ENCODE measurements around the gene LINGO4. TPM values are rescaled to one million over a fixed set of nuclear protein-coding genes. Genes with fewer than 3 reads are reported as not detected.

LINGO4 gene
- total and polyA plus RNA-seq, 2 of the 13 experiments (the other 11 are each of a cell fraction or from before 2014, with no cell fraction given): 0.02 to 0.05 TPM

DNA sequence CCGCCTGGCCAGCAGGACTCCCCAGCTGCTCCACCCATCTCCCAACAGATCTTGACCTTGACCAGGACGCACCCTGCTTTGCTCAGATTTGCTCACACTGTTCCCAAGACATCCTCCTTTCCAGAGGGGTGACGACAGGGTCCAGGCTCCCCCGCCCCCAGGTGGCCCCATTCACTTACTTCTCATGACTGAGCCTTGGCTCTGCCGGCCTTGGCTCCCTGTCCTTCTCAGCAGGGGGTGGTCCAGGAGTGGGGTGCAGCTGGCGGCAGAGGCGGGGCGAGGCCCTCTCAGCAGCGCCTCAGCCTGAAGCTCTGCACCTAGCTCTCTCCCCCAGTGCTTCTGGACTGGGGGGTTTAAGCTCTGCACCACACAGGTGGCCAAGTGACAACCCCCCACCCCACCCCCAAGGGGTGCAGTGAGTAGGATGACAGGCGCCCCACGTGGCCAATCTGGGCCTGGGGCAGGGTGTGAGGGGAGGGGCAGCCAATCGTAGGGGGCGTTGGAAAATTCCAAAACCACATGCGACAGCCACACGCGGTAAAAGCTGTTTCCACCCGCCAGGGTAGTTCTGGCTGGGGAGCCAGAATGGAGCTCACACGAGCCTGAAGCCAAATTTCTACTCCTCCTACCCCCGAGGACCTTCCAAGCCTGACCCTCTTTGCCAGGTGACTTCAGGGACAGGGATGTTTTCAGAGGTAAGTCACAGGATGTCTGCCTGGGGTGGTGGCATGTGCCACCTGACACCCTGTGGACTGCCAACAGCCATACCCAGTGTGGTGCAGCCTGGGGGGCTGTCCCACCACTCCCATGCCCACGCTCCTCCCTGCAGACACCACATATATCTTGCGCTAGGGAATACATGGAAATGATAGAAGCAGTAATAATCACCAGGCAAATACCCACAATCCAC lies 20.8 kb upstream of the LINGO4 start:
- ATAC-seq (no peak), FAIRE-seq (no peak), DNase-seq (ENCODE audit: low spot score) (no peak)
- POLR2A ChIA-PET: no interaction called here
- Histone ChIP-seq H3K4me3 (replicated peaks in 1 of 3; ENCODE audit: insufficient read depth in 1 of 3, low read depth in 2 of 3, low read length in 3 of 3) (no peak overlapping the region), H3K36me3 (replicated peaks in 1 of 2; ENCODE audit: control insufficient read depth in 1 of 2, insufficient read depth in 2 of 2, low read length in 2 of 2) (no peaks in the 10 kb centered on the region), H3K9me3 (ENCODE audit: low read length) (no peaks in the 10 kb centered on the region), H3K27ac (ENCODE audit: extremely low read length, insufficient read depth, low read length) (no peak overlapping the region), H4K20me1 (ENCODE audit: insufficient read depth, low read length) (no peaks in the 10 kb centered on the region), H2AFZ (ENCODE audit: low read length) (no peak overlapping the region), H3K27me3 (ENCODE audit: control insufficient read depth in 1 of 2, insufficient read depth in 2 of 2, low read length in 2 of 2) (no peaks in the 10 kb centered on the region; a peak in 1 of 5 replicates), H3K79me2 (ENCODE audit: insufficient read depth, low read length) (no peaks in the 10 kb centered on the region), H3K4me1 (ENCODE audit: insufficient read depth, low read length) (peaks cover 11% of the 10 kb centered on the region), H3K9ac (ENCODE audit: insufficient read depth, low read depth, low read length) (no peak overlapping the region), H3K4me2 (ENCODE audit: low read depth, low read length) (no peak overlapping the region)
- CTCF ChIA-PET (ENCODE audit: low intra/inter-chr PET ratio, low total read pairs): no interaction called here
- BruUV-seq (replicated peaks): no TSS peak
- WGBS (ENCODE audit: low lambda C conversion rate): 92% methylated on average over 15 of the region's 21 CpGs
- intact Hi-C loops (cut with micrococcal nuclease; ENCODE audit: unreplicated experiment) (no loop called here), in situ Hi-C loops (cut with HindIII; ENCODE audit: extremely low pct_ligation_motif_present, low pct_unique_long_range_greater_than_20kb) (no loop called here)
- TF ChIP-seq PHF20 (CRISPR knock-in tag; IDR thresholded peaks at IDR 0.05): no peak
- no peak for TF ChIP-seq ZIK1 (CRISPR knock-in tag; IDR thresholded peaks at IDR 0.05; ENCODE audit: borderline replicate concordance, low read depth)

DNA sequence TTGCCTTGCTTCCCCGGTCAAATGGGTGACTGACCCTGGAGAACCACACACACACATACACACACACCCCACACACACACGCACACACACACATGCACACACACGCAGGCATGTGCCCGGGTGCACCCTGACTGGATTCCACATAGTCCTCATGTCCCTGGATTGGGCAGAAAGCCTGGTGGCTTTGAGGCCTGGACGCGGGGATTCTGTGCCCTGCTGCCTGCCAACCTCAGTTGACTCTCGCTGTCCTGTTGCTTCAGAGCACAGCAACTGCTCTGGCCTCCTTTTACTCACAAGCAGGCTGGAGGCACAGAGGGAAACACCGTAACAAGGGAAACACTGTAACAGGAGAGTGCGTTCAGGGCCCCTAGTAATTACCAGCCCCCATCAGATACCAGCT lies 20.0 kb upstream of the LINGO4 start:
- H4K20me1 ChIP-seq (ENCODE audit: insufficient read depth, low read length): no peaks in the 10 kb centered on the region
- POLR2A ChIA-PET: no interaction called here
- TF ChIP-seq, protein P1, sequence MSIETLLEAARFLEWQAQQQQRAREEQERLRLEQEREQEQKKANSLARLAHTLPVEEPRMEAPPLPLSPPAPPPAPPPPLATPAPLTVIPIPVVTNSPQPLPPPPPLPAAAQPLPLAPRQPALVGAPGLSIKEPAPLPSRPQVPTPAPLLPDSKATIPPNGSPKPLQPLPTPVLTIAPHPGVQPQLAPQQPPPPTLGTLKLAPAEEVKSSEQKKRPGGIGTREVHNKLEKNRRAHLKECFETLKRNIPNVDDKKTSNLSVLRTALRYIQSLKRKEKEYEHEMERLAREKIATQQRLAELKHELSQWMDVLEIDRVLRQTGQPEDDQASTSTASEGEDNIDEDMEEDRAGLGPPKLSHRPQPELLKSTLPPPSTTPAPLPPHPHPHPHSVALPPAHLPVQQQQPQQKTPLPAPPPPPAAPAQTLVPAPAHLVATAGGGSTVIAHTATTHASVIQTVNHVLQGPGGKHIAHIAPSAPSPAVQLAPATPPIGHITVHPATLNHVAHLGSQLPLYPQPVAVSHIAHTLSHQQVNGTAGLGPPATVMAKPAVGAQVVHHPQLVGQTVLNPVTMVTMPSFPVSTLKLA (IDR thresholded peaks at IDR 0.05): peak; percentile 23; the same call in 1 of the 2 replicates
- no peak for TF ChIP-seq ZNF430 (CRISPR knock-in tag; IDR thresholded peaks at IDR 0.05)
- intact Hi-C loops (cut with micrococcal nuclease; ENCODE audit: unreplicated experiment): no loop called here
- no peak for DNase-seq (ENCODE audit: low spot score)
- WGBS (ENCODE audit: low lambda C conversion rate): 89% methylated on average over 9 of the region's 9 CpGs
- H3K27ac ChIP-seq (ENCODE audit: extremely low read length, insufficient read depth, low read length): no peak overlapping the region
- CTCF ChIA-PET (ENCODE audit: low intra/inter-chr PET ratio, low total read pairs): no interaction called here
- H3K4me1 ChIP-seq (ENCODE audit: insufficient read depth, low read length): peaks cover 5% of the 10 kb centered on the region
- in situ Hi-C loops (cut with HindIII; ENCODE audit: extremely low pct_ligation_motif_present, low pct_unique_long_range_greater_than_20kb): no loop called here
- no peak overlapping the region for H3K9ac ChIP-seq (ENCODE audit: insufficient read depth, low read depth, low read length)
- H3K27me3 ChIP-seq (ENCODE audit: control insufficient read depth in 1 of 2, insufficient read depth in 2 of 2, low read length in 2 of 2): no peaks in the 10 kb centered on the region
- no peak overlapping the region for H3K4me3 ChIP-seq (replicated peaks in 1 of 3; ENCODE audit: insufficient read depth in 1 of 3, low read depth in 2 of 3, low read length in 3 of 3)
- no peak overlapping the region for H2AFZ ChIP-seq (ENCODE audit: low read length)
- no peaks in the 10 kb centered on the region for H3K79me2 ChIP-seq (ENCODE audit: insufficient read depth, low read length)
- BruUV-seq (replicated peaks): no TSS peak
- no peak for FAIRE-seq
- H3K9me3 ChIP-seq (ENCODE audit: low read length): no peaks in the 10 kb centered on the region
- no peak overlapping the region for H3K4me2 ChIP-seq (ENCODE audit: low read depth, low read length)
- no peaks in the 10 kb centered on the region for H3K36me3 ChIP-seq (replicated peaks in 1 of 2; ENCODE audit: control insufficient read depth in 1 of 2, insufficient read depth in 2 of 2, low read length in 2 of 2)
- ATAC-seq: no peak

All from HepG2 (cell line).